NCI-H524 treated with DMSO at 0.1 percent for 48 hours (cell line): ENCODE results near the gene EEF1AKMT3.

Source experiments
- DNase-seq: peaks from one replicate; lab custom pipeline; 2025; lab: John Stamatoyannopoulos, UW

The EEF1AKMT3 gene

DNA sequence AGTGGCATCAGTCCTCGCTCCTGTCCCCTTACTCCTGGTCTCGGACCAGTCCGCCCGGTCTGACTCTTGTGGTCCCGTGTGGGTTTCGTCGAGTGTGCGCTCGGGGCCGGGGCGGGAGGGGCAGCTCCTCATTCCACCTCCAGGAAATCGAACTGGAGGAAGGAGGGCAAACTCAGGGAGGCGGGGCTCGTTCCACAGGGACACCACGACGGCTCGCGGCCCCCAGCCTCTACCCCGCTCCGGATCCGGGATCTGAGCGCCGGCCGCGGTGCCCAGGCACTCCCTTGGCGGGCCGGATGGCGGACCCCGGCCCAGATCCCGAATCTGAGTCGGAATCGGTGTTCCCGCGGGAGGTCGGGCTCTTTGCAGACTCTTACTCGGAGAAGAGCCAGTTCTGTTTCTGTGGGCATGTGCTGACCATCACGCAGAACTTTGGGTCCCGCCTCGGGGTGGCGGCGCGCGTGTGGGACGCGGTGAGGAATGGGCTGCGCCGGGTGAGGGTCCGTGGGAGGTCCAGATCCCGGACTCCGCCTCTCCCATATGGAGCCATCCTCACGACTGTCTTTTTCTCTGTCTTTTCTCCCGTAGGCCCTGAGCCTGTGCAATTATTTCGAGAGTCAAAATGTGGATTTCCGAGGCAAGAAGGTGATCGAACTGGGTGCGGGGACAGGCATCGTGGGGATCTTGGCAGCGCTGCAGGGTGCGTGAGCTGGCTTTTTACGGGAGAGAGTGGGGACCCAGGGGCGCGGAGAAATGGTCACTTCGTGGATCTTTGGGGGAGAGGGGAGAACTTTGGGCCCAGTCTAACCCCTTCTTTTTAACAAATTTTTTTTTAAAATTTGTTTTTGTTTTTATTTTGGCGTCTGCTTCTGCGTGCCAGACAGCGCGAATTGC is at the start of gene EEF1AKMT3:
EEF1AKMT3 (plus strand) TSS at position 186 of the 894 bp plus-strand sequence; CDS start at position 297, 111 bp downstream.
- no peak for DNase-seq

- DNase-seq = peak; percentile 35
Observed at GRCh38 chr12:57722716-57723629, 49.4 kb upstream of the EEF1AKMT3 start.

DNA sequence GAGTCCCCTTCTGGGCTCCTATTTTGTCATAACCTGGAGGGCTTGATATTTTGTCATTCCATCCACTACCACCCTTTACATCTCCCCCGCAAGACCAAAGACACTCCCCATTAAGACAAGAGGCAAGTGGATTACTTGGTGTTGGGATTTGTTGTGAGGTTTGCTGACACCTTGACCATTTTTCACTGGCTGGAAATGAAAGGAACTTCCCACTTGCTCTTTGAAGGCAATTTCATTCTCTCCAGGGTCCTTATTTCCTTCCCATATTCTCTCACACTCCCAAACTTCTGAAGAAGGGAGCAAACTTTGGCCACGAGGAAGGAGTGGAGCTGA is 48.8 kb upstream of the EEF1AKMT3 start:
- no peak for DNase-seq

GRCh38 chr12:57724003-57724935 is 48.1 kb upstream of the EEF1AKMT3 start:
- DNase-seq = no peak

GRCh38 chr12:57724936-57725740 is 47.3 kb upstream of the EEF1AKMT3 start:
- DNase-seq = no peak

DNA sequence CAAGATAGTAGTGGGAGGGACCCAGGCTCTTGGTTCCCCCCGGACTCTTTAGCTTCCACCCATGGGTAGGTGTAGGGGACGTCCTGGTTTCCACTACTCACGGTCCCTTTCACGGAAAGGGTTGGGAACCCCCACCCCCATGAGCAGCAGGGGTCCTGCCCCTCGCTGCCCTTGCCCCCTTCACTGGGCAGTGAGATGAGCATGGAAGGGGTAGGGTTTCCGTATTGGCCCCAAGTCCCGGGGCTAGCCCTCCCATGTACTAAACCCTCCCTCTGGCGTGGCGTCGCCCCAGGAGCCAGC is 46.6 kb upstream of the EEF1AKMT3 start:
- no peak for DNase-seq

- DNase-seq = peak; percentile 27
Observed at GRCh38 chr12:57726151-57726883, 46.1 kb upstream of the EEF1AKMT3 start.

- no peak for DNase-seq
Observed at GRCh38 chr12:57726884-57727757, 45.3 kb upstream of the EEF1AKMT3 start.

DNA sequence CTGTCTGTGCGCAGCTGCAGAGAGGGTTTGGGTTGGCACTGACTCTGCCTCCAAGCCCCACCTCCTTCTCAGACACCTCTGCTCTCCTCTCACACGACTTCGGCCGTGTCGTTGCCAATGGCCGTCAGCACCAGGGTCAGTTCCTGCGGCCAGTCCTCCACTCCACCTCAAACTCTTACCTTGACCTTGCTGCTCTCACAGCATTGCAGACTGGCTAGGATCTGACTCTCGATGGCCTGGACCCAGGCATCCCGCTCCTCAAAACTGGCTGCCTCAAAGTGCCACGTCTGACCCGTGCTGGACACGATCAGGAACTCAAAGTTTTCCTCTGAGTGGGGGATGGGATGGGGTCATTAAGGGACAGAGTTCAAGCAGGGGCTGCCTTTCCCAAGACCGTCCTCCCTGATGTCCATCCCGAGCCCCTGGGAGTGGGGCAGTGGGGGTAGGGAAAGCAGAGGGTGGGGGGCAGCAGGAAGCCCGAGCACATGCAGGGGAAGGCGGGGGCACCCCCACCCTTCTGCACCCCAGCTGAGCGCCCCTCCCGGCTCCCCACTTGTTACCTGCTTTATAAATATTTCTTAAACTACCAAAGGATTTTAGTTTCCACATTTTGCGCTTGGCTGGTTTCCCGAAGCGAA is 44.5 kb upstream of the EEF1AKMT3 start:
- no peak for DNase-seq

- DNase-seq = no peak
Observed at GRCh38 chr12:57729321-57729844, 43.0 kb upstream of the EEF1AKMT3 start.

DNA sequence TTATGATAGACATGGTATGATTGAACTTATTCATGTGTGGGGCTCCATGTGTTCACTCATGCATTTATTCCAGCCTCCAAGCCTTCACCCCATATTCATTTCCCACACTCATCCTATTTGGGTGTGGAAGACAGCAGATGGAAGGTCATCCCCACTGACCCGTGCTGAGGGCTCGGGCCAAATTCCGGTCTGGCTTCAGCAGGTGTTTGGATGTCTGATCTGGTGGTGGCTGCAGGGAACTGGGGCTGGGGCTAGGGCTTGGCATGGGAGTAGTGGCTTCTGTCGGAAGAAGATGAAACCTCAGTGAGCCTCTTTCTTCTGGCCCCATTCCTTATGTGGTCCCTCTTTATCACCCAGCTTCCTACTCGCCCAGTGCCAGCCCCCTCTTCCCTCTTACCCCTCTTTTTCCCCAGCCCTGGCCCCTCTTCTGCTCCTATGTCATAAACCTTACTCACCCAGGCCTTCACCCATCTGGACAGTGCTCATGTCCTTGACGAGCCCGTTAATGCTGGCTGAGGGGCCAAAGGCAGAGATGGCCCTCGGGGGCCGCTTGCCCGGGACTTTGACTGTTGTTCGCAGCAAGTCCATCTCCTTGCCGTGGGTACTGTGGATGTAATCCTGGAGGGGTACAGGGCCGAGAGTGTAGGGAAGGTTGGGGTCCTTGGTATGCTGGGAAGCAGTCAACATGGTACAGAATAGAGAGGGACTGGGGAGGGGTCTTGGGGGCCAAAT is 41.9 kb upstream of the EEF1AKMT3 start:
- no peak for DNase-seq

DNA sequence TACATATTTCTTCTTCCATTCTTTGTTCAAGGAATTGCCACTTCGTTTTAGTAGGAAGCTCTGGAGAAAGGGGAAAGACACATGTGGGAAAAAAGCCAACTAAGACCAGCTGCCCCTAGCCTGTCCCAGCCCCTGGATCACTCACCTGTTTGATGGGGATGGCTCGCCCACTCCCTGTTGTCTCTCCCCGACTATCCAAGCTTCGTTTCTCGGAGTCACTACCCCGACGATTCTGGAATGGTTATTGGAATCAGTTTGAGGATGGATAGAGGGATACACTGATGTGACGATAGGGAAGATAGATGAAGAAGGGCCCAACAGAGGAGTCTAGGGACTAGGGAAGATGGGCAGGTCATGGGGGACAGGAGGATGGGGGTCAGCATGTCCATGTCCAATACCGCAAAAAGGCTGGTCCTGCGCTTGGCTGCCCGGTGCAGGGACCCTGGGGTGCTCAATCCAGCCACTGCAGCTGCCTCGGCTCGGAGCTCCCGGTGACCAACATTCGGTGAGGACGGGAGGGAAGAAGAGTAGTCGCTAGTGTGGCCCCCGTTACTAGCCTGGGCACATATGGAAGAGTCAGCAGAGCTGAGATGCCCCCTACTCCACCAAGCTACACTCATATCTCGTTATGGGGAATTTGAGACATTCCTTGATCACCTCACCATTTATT is 40.9 kb upstream of the EEF1AKMT3 start:
- no peak for DNase-seq

- no peak for DNase-seq
Observed at GRCh38 chr12:57732270-57732669, 40.1 kb upstream of the EEF1AKMT3 start.

GRCh38 chr12:57732726-57733593 is 39.5 kb upstream of the EEF1AKMT3 start:
- DNase-seq = no peak

GRCh38 chr12:57733928-57734327 is 38.5 kb upstream of the EEF1AKMT3 start:
- no peak for DNase-seq

DNA sequence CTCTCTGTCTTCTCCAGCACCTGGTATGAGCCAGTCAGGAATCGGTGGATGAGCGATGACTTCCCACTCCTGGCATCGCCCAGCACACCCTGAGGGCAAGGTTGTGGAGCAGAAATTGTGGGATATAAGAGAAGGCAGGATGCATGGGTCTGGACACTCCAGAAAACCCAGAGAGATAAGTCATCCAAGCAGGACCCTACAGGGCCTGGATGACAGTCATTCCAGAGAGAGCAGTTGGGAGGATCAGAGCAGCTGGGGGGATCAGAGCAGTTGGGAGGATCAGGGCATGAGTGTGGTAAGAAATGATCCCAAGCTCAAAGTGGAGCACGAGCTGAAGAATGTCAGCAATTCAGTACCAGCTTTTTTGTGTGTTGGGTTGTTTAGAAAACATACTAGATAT is 37.8 kb upstream of the EEF1AKMT3 start:
- DNase-seq = no peak
